H9 (cell line): ENCODE data around the gene ALG8. TPM values are rescaled to one million over a fixed set of nuclear protein-coding genes. Genes with fewer than 3 reads are reported as not detected.
"Not testable (repeated sequence)": the region's sequence is repeated elsewhere in the genome, so short reads cannot be mapped to it uniquely, and the experiment has no call there.

Experiments used
- DNase-seq: peaks from one replicate; pipeline ENCODE4 v3.0.0-alpha.2; 2017
- H2AFZ ChIP-seq: one replicate; pipeline ENCODE4 v1.6.1; 2013; ENCODE audit warnings: mild to moderate bottlenecking, low read length, control low read depth, moderate library complexity
- H2AK5ac ChIP-seq: 2 replicates; pipeline ENCODE4 v1.6.1; 2013; ENCODE audit warnings: low read length, control low read depth, mixed read lengths; ENCODE audit not compliant: insufficient read length
- H2BK120ac ChIP-seq: one replicate; pipeline ENCODE4 v1.6.1; 2013; ENCODE audit warnings: low read depth, mild to moderate bottlenecking, low read length, control low read depth, inconsistent platforms; ENCODE audit not compliant: poor library complexity, severe bottlenecking
- H2BK12ac ChIP-seq: 2 replicates; pipeline ENCODE4 v1.6.1; 2013; ENCODE audit warnings: low read length, control low read depth, mixed read lengths, low read depth; ENCODE audit not compliant: insufficient read length
- H2BK15ac ChIP-seq: 2 replicates; pipeline ENCODE4 v1.6.1; 2013; ENCODE audit warnings: low read depth, low read length, control low read depth
- H2BK20ac ChIP-seq: one replicate; pipeline ENCODE4 v1.6.1; 2013; ENCODE audit warnings: low read depth, mild to moderate bottlenecking, low read length, control low read depth, inconsistent platforms; ENCODE audit not compliant: poor library complexity, severe bottlenecking
- H2BK5ac ChIP-seq: 2 replicates; pipeline ENCODE4 v1.6.1; 2013; ENCODE audit warnings: low read length, control low read depth, mixed read lengths; ENCODE audit not compliant: insufficient read length
- H3K14ac ChIP-seq: 2 replicates; pipeline ENCODE4 v1.6.1; 2013; ENCODE audit warnings: low read length, control low read depth; ENCODE audit not compliant: insufficient read depth
- H3K18ac ChIP-seq: 2 replicates; pipeline ENCODE4 v1.6.1; 2013; ENCODE audit warnings: low read depth, mild to moderate bottlenecking, mixed read lengths, low read length, control low read depth; ENCODE audit not compliant: insufficient read length
- H3K23ac ChIP-seq: 2 replicates; pipeline ENCODE4 v1.6.1; 2013; ENCODE audit warnings: low read length, control low read depth, mixed read lengths, low read depth; ENCODE audit not compliant: insufficient read length
- H3K23me2 ChIP-seq: 2 replicates; pipeline ENCODE4 v1.6.1; 2013; ENCODE audit warnings: low read depth, mild to moderate bottlenecking, mixed read lengths, low read length, control low read depth; ENCODE audit not compliant: insufficient read length, poor library complexity, severe bottlenecking
- H3K27ac ChIP-seq: 2 replicates; pipeline ENCODE4 v1.5.1; 2013; ENCODE audit warnings: low read length, control low read depth, mixed read lengths, low read depth; ENCODE audit not compliant: insufficient read length
- H3K27me3 ChIP-seq: 2 replicates; pipeline ENCODE4 v1.6.1; 2013; ENCODE audit warnings: low read length, control low read depth, inconsistent platforms; ENCODE audit not compliant: insufficient read depth
- H3K4ac ChIP-seq: 2 replicates; pipeline ENCODE4 v1.6.1; 2013; ENCODE audit warnings: low read depth, mild to moderate bottlenecking, control low read depth, inconsistent platforms, low read length, moderate library complexity
- H3K4me1 ChIP-seq: 2 replicates; pipeline ENCODE4 v1.6.1; 2013; ENCODE audit warnings: low read length, control low read depth, inconsistent platforms; ENCODE audit not compliant: insufficient read depth
- H3K4me2 ChIP-seq: 2 replicates; pipeline ENCODE4 v1.6.1; 2013; ENCODE audit warnings: low read length, control low read depth, mixed read lengths; ENCODE audit not compliant: insufficient read length, insufficient read depth
- H3K56ac ChIP-seq: 2 replicates; pipeline ENCODE4 v1.6.1; 2013; ENCODE audit warnings: low read depth, mild to moderate bottlenecking, mixed read lengths, low read length, control low read depth; ENCODE audit not compliant: insufficient read length
- H3K79me1 ChIP-seq: 2 replicates; pipeline ENCODE4 v1.6.1; 2013; ENCODE audit warnings: low read depth, mild to moderate bottlenecking, moderate library complexity, low read length, control low read depth, inconsistent platforms; ENCODE audit not compliant: insufficient read depth, poor library complexity, severe bottlenecking
- H3K79me2 ChIP-seq: 2 replicates; pipeline ENCODE4 v1.6.1; 2013; ENCODE audit warnings: low read length, control low read depth, inconsistent platforms; ENCODE audit not compliant: insufficient read depth
- H3K9ac ChIP-seq: 2 replicates; pipeline ENCODE4 v1.6.1; 2013; ENCODE audit warnings: low read length, control low read depth, mixed read lengths; ENCODE audit not compliant: insufficient read length; ENCODE audit errors: extremely low read depth
- H3K9me3 ChIP-seq: one replicate; pipeline ENCODE4 v1.6.1; 2013; ENCODE audit warnings: low read depth, low read length, inconsistent platforms; ENCODE audit not compliant: control insufficient read depth
- H3T11ph ChIP-seq: one replicate; pipeline ENCODE4 v1.6.1; 2013; ENCODE audit warnings: mild to moderate bottlenecking, low read length, control low read depth, inconsistent platforms
- H4K20me1 ChIP-seq: one replicate; pipeline ENCODE4 v1.6.1; 2013; ENCODE audit not compliant: control insufficient read depth, insufficient read length, insufficient read depth
- H4K5ac ChIP-seq: 2 replicates; pipeline ENCODE4 v1.6.1; 2013; ENCODE audit warnings: low read depth, mild to moderate bottlenecking, mixed read lengths, low read length, control low read depth; ENCODE audit not compliant: insufficient read length
- H4K8ac ChIP-seq: replicated peaks from 2 replicates; pipeline ENCODE4 v1.6.1; 2013; ENCODE audit warnings: low read length, control low read depth, mixed read lengths, low read depth; ENCODE audit not compliant: insufficient read length
- H4K91ac ChIP-seq: 2 replicates; pipeline ENCODE4 v1.6.1; 2013; ENCODE audit warnings: low read depth, mild to moderate bottlenecking, moderate library complexity, mixed read lengths, low read length, control low read depth; ENCODE audit not compliant: insufficient read length
- H3K27ac Mint-ChIP-seq, 3 experiments: 2 replicates in 2 of 3; 3 replicates in 1 of 3; pipeline ENCODE4 v1.8.0; 2020 to 2021; ENCODE audit warnings: mixed read lengths in 3 of 3, mild to moderate bottlenecking in 1 of 3, moderate library complexity in 1 of 3
- H3K27me3 Mint-ChIP-seq: 2 replicates; pipeline ENCODE4 v1.8.0; 2021; ENCODE audit warnings: low read depth, mild to moderate bottlenecking, moderate library complexity, mixed read lengths
- H3K36me3 Mint-ChIP-seq, 3 experiments: 2 replicates in 2 of 3; 3 replicates in 1 of 3; pipeline ENCODE4 v1.8.0; 2020 to 2021; ENCODE audit warnings: low read depth in 3 of 3, mixed read lengths in 3 of 3; ENCODE audit not compliant: insufficient read depth in 1 of 3
- H3K4me1 Mint-ChIP-seq, 2 experiments: 2 replicates each; pipeline ENCODE4 v1.8.0; 2020; ENCODE audit warnings: mixed read lengths in 2 of 2
- H3K4me3 Mint-ChIP-seq, 2 experiments: 2 replicates in 1 of 2; 3 replicates in 1 of 2; pipeline ENCODE4 v1.8.0; 2020 to 2021; ENCODE audit warnings: mild to moderate bottlenecking in 2 of 2, mixed read lengths in 2 of 2, moderate library complexity in 1 of 2
- H3K9me3 Mint-ChIP-seq, 2 experiments: 2 replicates in 1 of 2; 3 replicates in 1 of 2; pipeline ENCODE4 v1.8.0; 2020; ENCODE audit warnings: mild to moderate bottlenecking in 2 of 2, mixed read lengths in 2 of 2, moderate library complexity in 1 of 2
- WGBS: extraction: QIAGEN DNeasy Blood & Tissue Kit; methylation state at CpG from one replicate; pipeline ENCODE4 v1.1.7; 2013; ENCODE audit warnings: missing lambda C conversion rate, low lambda C conversion rate, mixed read lengths; ENCODE audit not compliant: insufficient read length; ENCODE audit errors: extremely low coverage; 5-methylcytosine and 5-hydroxymethylcytosine counted together
- total RNA-seq: library from RNA; stranded (reverse); gene quantifications from 2 replicates; pipeline ENCODE4 v1.2.1, GENCODE V29; 2021
- TF ChIP-seq, protein P1 (sequence below): fragments of 200-600 bp; sonication (generic); conservative IDR thresholded peaks from 3 replicates; pipeline ENCODE4 v1.8.0; 2021; ENCODE audit warnings: antibody characterized with exemption, mild to moderate bottlenecking

The ALG8 gene
- total RNA-seq, 1 experiment from 2014 or later: 77.5 TPM

DNA sequence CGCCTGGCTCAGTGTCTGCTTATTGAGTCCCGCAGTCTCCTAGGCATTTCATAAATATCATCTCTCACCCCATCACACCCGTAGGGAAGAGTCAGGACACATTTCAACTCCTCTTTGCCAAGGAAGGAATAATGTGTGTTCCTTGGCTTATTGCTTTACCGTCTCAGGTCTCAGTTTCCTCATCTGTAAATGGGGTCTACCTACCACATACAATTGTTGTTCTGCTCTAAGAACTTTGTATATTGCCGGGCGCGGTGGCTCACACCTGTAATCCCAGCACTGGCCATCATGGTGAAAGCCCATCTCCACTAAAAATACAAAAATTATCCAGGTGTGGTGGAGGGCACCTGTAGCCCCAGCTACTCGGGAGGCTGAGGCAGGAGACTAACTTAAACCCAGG, 78.9 kb downstream of the ALG8 start:
- Mint-ChIP-seq H3K36me3 (no peaks in the 10 kb centered on the region; a peak in 1 of 7 replicates), H3K9me3 (no peaks in the 10 kb centered on the region), H3K4me3 (no peak overlapping the region), H3K27me3 (no peaks in the 10 kb centered on the region), H3K27ac (no peak overlapping the region), H3K4me1 (no peaks in the 10 kb centered on the region)
- Histone ChIP-seq H3K4ac (no peak overlapping the region), H4K8ac (no peak overlapping the region), H2AFZ (no peak overlapping the region), H3K56ac (no peak overlapping the region), H3K27me3 (no peaks in the 10 kb centered on the region), H2BK20ac (no peak overlapping the region), H3K18ac (no peak overlapping the region), H2BK12ac (no peak overlapping the region), H3K14ac (no peak overlapping the region), H2BK5ac (no peak overlapping the region), H2BK120ac (no peak overlapping the region), H3K4me1 (no peaks in the 10 kb centered on the region), H3K4me2 (no peak overlapping the region), H4K91ac (no peak overlapping the region), H3K79me2 (no peaks in the 10 kb centered on the region), H3K9ac (no peak overlapping the region), H3K9me3 (no peaks in the 10 kb centered on the region), H4K20me1 (no peaks in the 10 kb centered on the region), H3K79me1 (no peaks in the 10 kb centered on the region), H3K23ac (no peak overlapping the region), H2AK5ac (no peak overlapping the region), H3K23me2 (no peaks in the 10 kb centered on the region), H2BK15ac (no peak overlapping the region), H3T11ph (no peak overlapping the region), H4K5ac (no peak overlapping the region), H3K27ac (no peak overlapping the region)
- no peak for DNase-seq
- WGBS: no CpG with 5 or more reads among the region's 8 CpGs
- TF ChIP-seq, protein P1, sequence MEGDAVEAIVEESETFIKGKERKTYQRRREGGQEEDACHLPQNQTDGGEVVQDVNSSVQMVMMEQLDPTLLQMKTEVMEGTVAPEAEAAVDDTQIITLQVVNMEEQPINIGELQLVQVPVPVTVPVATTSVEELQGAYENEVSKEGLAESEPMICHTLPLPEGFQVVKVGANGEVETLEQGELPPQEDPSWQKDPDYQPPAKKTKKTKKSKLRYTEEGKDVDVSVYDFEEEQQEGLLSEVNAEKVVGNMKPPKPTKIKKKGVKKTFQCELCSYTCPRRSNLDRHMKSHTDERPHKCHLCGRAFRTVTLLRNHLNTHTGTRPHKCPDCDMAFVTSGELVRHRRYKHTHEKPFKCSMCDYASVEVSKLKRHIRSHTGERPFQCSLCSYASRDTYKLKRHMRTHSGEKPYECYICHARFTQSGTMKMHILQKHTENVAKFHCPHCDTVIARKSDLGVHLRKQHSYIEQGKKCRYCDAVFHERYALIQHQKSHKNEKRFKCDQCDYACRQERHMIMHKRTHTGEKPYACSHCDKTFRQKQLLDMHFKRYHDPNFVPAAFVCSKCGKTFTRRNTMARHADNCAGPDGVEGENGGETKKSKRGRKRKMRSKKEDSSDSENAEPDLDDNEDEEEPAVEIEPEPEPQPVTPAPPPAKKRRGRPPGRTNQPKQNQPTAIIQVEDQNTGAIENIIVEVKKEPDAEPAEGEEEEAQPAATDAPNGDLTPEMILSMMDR: no peak

- H3K36me3 Mint-ChIP-seq, H2AK5ac ChIP-seq, H3K4ac ChIP-seq, H3K56ac ChIP-seq, DNase-seq, H3K27me3 ChIP-seq, H3K9ac ChIP-seq, H4K5ac ChIP-seq, H3K14ac ChIP-seq, H3K18ac ChIP-seq, H3K27ac ChIP-seq, H3K4me2 ChIP-seq, H3K27ac Mint-ChIP-seq, H3K79me2 ChIP-seq, H2BK20ac ChIP-seq, H3K9me3 ChIP-seq, H3K23ac ChIP-seq, H2BK15ac ChIP-seq, H3K23me2 ChIP-seq, H3T11ph ChIP-seq, H2BK5ac ChIP-seq, H3K9me3 Mint-ChIP-seq, H3K79me1 ChIP-seq, H3K4me1 Mint-ChIP-seq, H2BK12ac ChIP-seq, H2BK120ac ChIP-seq, H4K91ac ChIP-seq, H3K4me3 Mint-ChIP-seq, H3K4me1 ChIP-seq, H3K27me3 Mint-ChIP-seq, H2AFZ ChIP-seq, H4K20me1 ChIP-seq, H4K8ac ChIP-seq: not testable (repeated sequence)
- WGBS: no CpG with 5 or more reads among the region's 9 CpGs
Measured at GRCh38 chr11:78059749-78060328, 79.6 kb downstream of the ALG8 start.
